Measurements from ENCODE around the gene ZNF101.

The ZNF101 gene

GRCh38 chr19:19642506-19643157 is 26.0 kb upstream of the ZNF101 start:
- peak in 2 of 3 experiments; percentile 26 to 58 for DNase-seq

- DNase-seq: peak; percentile 36 to 87 (median 80)
These were observed 25.2 kb upstream of the ZNF101 start, which contains the start of gene GMIP for GRCh38 chr19:19643158-19644053. GMIP (minus strand) TSS chr19:19643657; CDS start chr19:19643529, 128 bp downstream.

- DNase-seq: no peak
These were observed 24.6 kb upstream of the ZNF101 start for GRCh38 chr19:19644054-19644388.

- no peak for DNase-seq
These were observed 23.3 kb upstream of the ZNF101 start for GRCh38 chr19:19645233-19645870.

GRCh38 chr19:19647037-19647835 is 21.4 kb upstream of the ZNF101 start:
- no peak for DNase-seq

- no peak for DNase-seq
These were observed 19.5 kb upstream of the ZNF101 start for GRCh38 chr19:19649155-19649554.

- DNase-seq: no peak
These were observed 19.1 kb upstream of the ZNF101 start for GRCh38 chr19:19649580-19649995.

- no peak for DNase-seq
These were observed 18.3 kb upstream of the ZNF101 start for GRCh38 chr19:19650331-19650730.

GRCh38 chr19:19651076-19651475 is 17.6 kb upstream of the ZNF101 start:
- no peak for DNase-seq

GRCh38 chr19:19652482-19653295 is 15.9 kb upstream of the ZNF101 start:
- no peak for DNase-seq

- DNase-seq: no peak
These were observed 15.0 kb upstream of the ZNF101 start for GRCh38 chr19:19653597-19654147.

- no peak for DNase-seq
These were observed 14.2 kb upstream of the ZNF101 start for GRCh38 chr19:19654441-19654840.

- DNase-seq: no peak
These were observed 13.5 kb upstream of the ZNF101 start for GRCh38 chr19:19655051-19655594.

- no peak for DNase-seq
These were observed 12.8 kb upstream of the ZNF101 start for GRCh38 chr19:19655641-19656343.

- DNase-seq: no peak
These were observed 11.9 kb upstream of the ZNF101 start for GRCh38 chr19:19656451-19657396.

- DNase-seq: no peak
These were observed 11.2 kb upstream of the ZNF101 start for GRCh38 chr19:19657397-19657783.

GRCh38 chr19:19659646-19660245 is 8.9 kb upstream of the ZNF101 start:
- no peak for DNase-seq

- DNase-seq: no peak
These were observed 7.4 kb upstream of the ZNF101 start for GRCh38 chr19:19661141-19661674.
